Thymus (tissue), 11 donors: ENCODE results near the gene KANK4. TPM values are rescaled to one million over a fixed set of nuclear protein-coding genes. Genes with fewer than 3 reads are reported as not detected.

Experiments used
- DNase-seq, 9 donors: peaks; one replicate each; pipeline ENCODE4 v3.0.0-alpha.2; 2013; ENCODE audit warnings: low spot score in 9 of 9, low read depth in 6 of 9, missing footprints in 1 of 9
- H3K27ac ChIP-seq, 2 donors: one replicate each; pipeline ENCODE4 v1.5.1; 2013; ENCODE audit warnings: control low read depth in 1 of 2, low read depth in 1 of 2, low read length in 1 of 2, mild to moderate bottlenecking in 1 of 2, moderate library complexity in 1 of 2
- H3K27me3 ChIP-seq, 2 donors: one replicate each; pipeline ENCODE4 v1.5.1; 2013; ENCODE audit warnings: low read length in 1 of 2; ENCODE audit not compliant: control insufficient read depth in 2 of 2, insufficient read depth in 1 of 2
- H3K36me3 ChIP-seq, 2 donors: one replicate each; pipeline ENCODE4 v1.5.1; 2013; ENCODE audit warnings: low read length in 1 of 2, mild to moderate bottlenecking in 1 of 2, moderate library complexity in 1 of 2; ENCODE audit not compliant: control insufficient read depth in 2 of 2, insufficient read depth in 2 of 2
- H3K4me1 ChIP-seq, 2 donors: one replicate each; pipeline ENCODE4 v1.5.1; 2013; ENCODE audit warnings: low read length in 2 of 2; ENCODE audit not compliant: control insufficient read depth in 2 of 2, insufficient read depth in 2 of 2
- H3K4me3 ChIP-seq, 2 donors: one replicate each; pipeline ENCODE4 v1.5.1; 2013; ENCODE audit warnings: low read length in 2 of 2, control low read depth in 1 of 2, mild to moderate bottlenecking in 1 of 2
- H3K9me3 ChIP-seq, 2 donors: one replicate each; pipeline ENCODE4 v1.5.1; 2013; ENCODE audit warnings: low read length in 1 of 2, mild to moderate bottlenecking in 1 of 2; ENCODE audit not compliant: control insufficient read depth in 2 of 2, insufficient read depth in 1 of 2
- WGBS: extraction: QIAGEN DNeasy Blood & Tissue Kit; methylation state at CpG from one replicate; pipeline ENCODE4 v1.1.7; 2013; 5-methylcytosine and 5-hydroxymethylcytosine counted together
- polyA plus RNA-seq: library from polyadenylated mRNA; stranded (reverse); fragments of 200-250 nt; gene quantifications from one replicate; pipeline ENCODE4 v1.2.3, GENCODE V29; 2013
- total RNA-seq: library from RNA; stranded (reverse); fragments of 120-200 nt; gene quantifications from one replicate; pipeline ENCODE4 v1.2.4, GENCODE V29; 2013
- donor health status: healthy.

KANK4 gene
- total and polyA plus RNA-seq, 2 donors = 0.21 to 0.99 TPM

DNA sequence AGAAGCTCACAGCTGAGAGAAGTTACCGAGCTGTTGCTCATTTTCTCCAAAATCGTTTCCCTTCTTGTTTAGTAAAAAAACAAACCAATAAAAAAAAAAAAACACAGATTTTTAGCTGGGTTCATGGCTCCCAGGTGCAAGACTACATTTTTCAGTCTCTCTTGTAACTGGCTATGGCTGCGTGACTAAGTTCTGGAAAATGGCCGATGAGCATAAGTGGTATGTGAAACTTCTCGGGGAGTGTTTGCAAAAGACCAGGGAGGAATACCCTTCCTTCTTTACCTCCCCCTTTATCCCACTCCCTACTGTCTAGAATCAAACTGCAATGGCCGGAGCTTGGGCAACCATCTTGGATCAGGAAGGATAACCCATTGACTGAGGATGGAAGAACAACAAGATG is 38.7 kb upstream of the KANK4 start:
- no peaks in the 10 kb centered on the region for H3K9me3 ChIP-seq
- H3K4me3 ChIP-seq = no peak overlapping the region
- WGBS = 95% methylated on average over 6 of the region's 6 CpGs
- peaks cover 12 to 40% of the 10 kb centered on the region in 2 donors for H3K4me1 ChIP-seq
- no peaks in the 10 kb centered on the region for H3K36me3 ChIP-seq
- DNase-seq = no peak
- peak overlapping the region in 1 of 2 donors; percentile 96 for H3K27ac ChIP-seq
- H3K27me3 ChIP-seq = no peaks in the 10 kb centered on the region

DNA sequence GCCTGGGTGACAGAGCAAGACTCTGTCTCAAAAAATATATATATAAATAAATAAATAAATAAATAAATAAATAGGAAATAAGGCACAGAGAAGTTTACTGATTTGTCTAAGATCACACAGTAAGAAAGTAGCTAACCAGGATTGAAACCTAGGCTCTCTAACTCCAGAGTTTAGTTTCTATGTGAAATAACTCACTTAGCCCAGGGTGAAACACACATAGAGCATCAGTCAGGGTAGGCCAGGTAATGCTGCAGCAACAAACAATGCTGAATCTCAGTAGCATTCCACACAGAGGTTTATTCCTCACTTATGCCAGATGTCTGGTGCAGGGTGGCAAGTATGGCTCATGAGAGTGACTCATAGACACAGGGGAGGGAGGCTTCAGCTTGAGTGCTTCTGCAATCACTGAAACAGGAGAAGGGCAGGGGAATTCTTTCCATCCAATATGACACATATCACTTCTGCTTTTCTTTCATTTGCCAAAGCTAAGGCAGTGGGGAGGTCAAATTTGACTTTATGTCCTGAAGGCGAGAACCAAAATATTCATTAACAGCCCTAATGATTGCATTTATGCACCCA is 37.1 kb upstream of the KANK4 start:
- DNase-seq = no peak
- peaks cover 8 to 39% of the 10 kb centered on the region in 2 donors for H3K4me1 ChIP-seq
- H3K36me3 ChIP-seq = no peaks in the 10 kb centered on the region
- H3K4me3 ChIP-seq = no peak overlapping the region
- H3K27ac ChIP-seq = no peak overlapping the region
- no peaks in the 10 kb centered on the region for H3K27me3 ChIP-seq
- H3K9me3 ChIP-seq = peaks cover 0 to 5% of the 10 kb centered on the region in 2 donors
- 97% methylated on average over 1 of the region's 1 CpG for whole genome bisulfite sequencing

DNA sequence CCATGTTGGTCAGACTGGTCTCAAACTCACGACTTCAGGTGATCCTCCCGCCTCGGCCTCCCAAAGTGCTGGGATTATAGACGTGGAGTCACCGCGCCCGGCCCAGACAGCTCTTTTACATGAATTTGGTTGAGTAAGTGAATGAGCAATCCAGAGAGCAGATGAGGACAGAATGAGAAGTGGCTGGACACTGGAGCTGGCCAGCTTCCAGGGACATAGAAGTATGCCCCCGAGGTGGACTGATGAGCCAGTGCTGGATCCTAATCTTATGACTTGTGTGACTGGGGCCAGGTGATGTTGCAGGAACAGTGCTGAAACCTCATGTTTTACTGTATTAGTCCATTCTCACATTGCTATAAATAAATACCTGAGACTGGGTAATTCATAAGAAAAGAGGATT is 35.9 kb upstream of the KANK4 start:
- H3K27me3 ChIP-seq = no peaks in the 10 kb centered on the region
- no peak overlapping the region for H3K27ac ChIP-seq
- H3K9me3 ChIP-seq = peaks cover 0 to 5% of the 10 kb centered on the region in 2 donors
- WGBS = 97% methylated on average over 8 of the region's 8 CpGs
- no peak overlapping the region for H3K4me3 ChIP-seq
- peaks cover 8 to 37% of the 10 kb centered on the region in 2 donors for H3K4me1 ChIP-seq
- H3K36me3 ChIP-seq = no peaks in the 10 kb centered on the region
- DNase-seq = no peak

DNA sequence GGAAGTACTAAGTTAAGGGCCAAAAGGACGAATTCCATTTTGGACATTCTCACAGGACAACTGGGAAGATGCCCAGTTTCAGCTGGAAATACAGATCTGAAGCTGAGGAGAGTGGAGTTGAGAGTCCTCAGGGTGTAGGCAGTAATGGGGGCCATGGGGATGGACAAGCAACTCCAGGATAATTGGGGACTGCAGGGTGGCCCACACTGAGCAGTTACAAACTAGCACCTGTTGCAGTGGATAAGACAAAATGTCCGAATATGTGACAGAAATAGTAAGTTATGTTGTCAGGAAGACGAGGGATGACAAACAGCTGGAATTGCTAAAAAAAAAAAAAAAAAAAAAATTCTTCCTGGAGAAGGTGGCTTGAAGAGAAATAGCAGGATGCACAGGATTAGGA is 34.6 kb upstream of the KANK4 start:
- WGBS = 89% methylated on average over 3 of the region's 3 CpGs

DNA sequence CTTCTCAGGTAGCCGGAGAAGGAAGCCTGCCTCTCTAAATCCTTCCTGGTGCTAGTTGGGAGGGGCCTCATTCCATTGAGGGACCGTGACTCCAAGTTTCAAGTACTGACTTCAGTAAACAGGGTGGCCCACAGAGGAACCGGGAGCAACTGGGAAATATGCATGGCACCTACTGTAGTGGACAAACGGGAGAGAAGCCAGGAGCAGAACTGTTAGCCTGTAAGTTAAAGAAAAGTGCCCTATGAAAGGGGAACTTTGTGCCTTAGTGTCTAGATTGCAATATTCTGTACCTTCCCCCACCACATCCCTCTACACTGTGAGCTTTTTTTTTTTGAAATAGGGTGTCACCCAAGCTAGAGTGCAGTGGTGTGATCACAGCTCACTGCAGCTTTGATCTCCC is 33.2 kb upstream of the KANK4 start:
- Histone ChIP-seq H3K4me3 (no peak overlapping the region), H3K9me3 (peaks cover 0 to 5% of the 10 kb centered on the region in 2 donors), H3K27me3 (no peaks in the 10 kb centered on the region), H3K4me1 (peaks cover 0 to 13% of the 10 kb centered on the region in 2 donors), H3K36me3 (no peaks in the 10 kb centered on the region), H3K27ac (no peak overlapping the region)
- WGBS = 81% methylated on average over 4 of the region's 4 CpGs
- peak in 2 of 9 donors; percentile 19 to 52 for DNase-seq

More for the DNA sequence above, 34.6 kb upstream of the KANK4 start:
- Histone ChIP-seq H3K36me3 (no peaks in the 10 kb centered on the region), H3K4me1 (peaks cover 2 to 28% of the 10 kb centered on the region in 2 donors), H3K4me3 (no peak overlapping the region), H3K9me3 (peaks cover 0 to 5% of the 10 kb centered on the region in 2 donors), H3K27me3 (no peaks in the 10 kb centered on the region), H3K27ac (no peak overlapping the region)
- DNase-seq = no peak

DNA sequence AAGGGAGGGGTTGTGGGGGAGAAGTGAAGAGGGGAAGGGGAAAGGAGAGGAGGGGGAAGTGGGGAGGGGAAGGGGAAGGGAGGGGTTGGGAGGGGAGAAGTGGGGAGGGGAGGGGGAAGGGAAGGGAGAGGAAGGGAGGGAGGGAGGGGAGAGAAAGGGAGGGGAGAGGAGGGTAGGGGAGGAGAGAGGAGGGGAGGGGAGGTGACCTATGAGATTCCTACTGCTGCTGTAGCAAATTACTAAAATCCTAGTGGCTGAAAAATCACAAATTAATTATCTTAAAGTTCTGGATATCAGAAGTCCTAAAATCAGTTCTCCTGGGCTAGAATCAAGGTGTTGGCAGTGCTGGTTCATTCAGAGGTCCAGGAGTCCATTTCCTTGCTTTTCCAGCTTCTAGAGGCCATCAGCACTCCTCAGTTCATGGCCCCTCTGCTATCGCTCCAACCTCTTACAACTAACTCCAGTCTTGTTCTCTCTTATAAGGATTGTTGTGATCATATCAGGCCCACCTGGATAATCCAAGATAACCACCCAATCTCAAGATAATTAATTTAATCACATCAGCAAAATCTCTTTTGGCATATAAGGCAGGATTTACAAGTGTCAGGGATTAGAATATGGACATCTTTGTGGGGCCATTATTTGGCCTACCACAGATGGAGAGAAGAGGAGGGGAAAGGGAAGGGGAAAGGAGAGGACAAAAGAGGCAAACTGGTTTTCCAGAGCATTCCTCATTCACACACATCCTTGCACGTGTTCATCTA is 30.4 kb upstream of the KANK4 start:
- Histone ChIP-seq H3K4me3 (no peak overlapping the region), H3K4me1 (peaks cover 0 to 12% of the 10 kb centered on the region in 2 donors), H3K9me3 (peaks cover 0 to 5% of the 10 kb centered on the region in 2 donors), H3K36me3 (no peaks in the 10 kb centered on the region), H3K27me3 (no peaks in the 10 kb centered on the region), H3K27ac (no peak overlapping the region)
- WGBS = 97% methylated on average over 2 of the region's 2 CpGs
- DNase-seq = no peak

DNA sequence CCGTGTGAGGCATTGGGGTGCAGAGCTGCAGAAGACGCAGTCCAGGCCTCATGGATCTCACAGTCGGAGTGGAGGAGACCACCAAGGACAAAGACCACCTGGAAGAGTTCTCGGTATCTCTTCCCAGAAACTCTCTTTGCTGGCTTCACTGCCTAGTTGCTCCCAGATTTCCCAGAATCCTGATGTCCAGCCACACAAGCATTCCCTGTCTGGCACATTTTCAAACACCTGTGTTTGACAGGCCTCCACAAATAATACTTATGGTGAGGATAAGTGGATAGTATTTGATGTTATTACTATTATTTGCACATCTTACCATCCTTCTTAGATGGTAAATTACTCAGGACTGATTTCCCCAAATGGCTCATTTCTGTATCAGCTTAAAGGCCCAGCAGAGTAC is 27.7 kb upstream of the KANK4 start:
- H3K4me1 ChIP-seq = no peaks in the 10 kb centered on the region
- DNase-seq = no peak
- no peaks in the 10 kb centered on the region for H3K27me3 ChIP-seq
- H3K36me3 ChIP-seq = no peaks in the 10 kb centered on the region
- no peak overlapping the region for H3K4me3 ChIP-seq
- no peaks in the 10 kb centered on the region for H3K9me3 ChIP-seq
- H3K27ac ChIP-seq = no peak overlapping the region
- 98% methylated on average over 4 of the region's 4 CpGs for WGBS

DNA sequence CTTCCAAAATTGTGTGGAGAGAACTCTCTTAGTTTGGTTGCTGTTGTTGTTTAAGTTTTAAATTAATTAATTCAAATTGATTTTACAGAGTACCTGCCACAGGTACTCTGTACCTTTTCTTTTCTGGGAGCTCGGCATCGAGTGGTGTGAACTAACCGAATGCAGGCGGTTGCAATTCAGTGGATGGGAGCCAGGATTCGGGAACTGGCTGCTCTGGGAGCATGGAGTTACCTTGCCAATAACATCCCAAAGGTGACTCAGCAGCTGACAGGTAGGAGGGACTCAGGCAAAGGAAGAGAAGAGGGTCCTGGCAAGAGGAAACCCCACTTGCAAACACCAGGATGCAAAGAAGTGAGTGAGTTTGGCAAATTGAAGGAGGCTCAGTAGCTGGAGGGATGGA is 24.7 kb upstream of the KANK4 start:
- 96% methylated on average over 5 of the region's 5 CpGs for WGBS
- no peak overlapping the region for H3K27ac ChIP-seq
- no peak overlapping the region for H3K4me3 ChIP-seq
- no peaks in the 10 kb centered on the region for H3K4me1 ChIP-seq
- H3K27me3 ChIP-seq = no peaks in the 10 kb centered on the region
- no peaks in the 10 kb centered on the region for H3K36me3 ChIP-seq
- no peaks in the 10 kb centered on the region for H3K9me3 ChIP-seq
- no peak for DNase-seq

DNA sequence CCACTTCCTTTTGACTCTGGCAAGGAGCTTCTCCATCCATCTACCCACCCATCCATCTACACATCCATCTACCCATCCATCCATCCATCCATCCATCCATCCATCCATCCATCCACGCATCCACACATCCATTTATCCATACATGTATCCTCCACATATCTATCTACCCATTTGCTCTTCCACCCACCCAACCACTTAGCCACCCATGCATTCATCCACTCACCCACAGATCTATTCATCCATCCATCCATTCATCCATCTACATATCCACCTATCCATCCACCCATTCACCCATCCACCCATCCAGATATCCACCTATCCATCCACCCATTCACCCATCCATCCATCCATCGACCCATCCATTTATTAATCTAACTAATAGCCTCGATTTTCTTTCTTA is 23.0 kb upstream of the KANK4 start:
- H3K36me3 ChIP-seq = no peaks in the 10 kb centered on the region
- H3K27me3 ChIP-seq = no peaks in the 10 kb centered on the region
- no peaks in the 10 kb centered on the region for H3K9me3 ChIP-seq
- WGBS = 92% methylated on average over 3 of the region's 3 CpGs
- H3K4me1 ChIP-seq = no peaks in the 10 kb centered on the region
- H3K27ac ChIP-seq = no peak overlapping the region
- DNase-seq = no peak
- H3K4me3 ChIP-seq = no peak overlapping the region
